HCT116 (cell line): ENCODE data around the gene TNFSF8. TPM values are rescaled to one million over a fixed set of nuclear protein-coding genes. Genes with fewer than 3 reads are reported as not detected.

Source experiments
- ATAC-seq: fragments of 200-7000 bp; cut with Tn5 transposase; 2 replicates; pipeline ENCODE4 v1.9.1; 2020; ENCODE audit warnings: mild to moderate bottlenecking, moderate library complexity
- BruUV-seq: library from RNA; stranded (reverse); fragments of 400-500 nt; replicated peaks from 2 replicates; lab custom pipeline; 2021; lab: Mats Ljungman, UMichigan
- CTCF ChIA-PET: fragments of 300-600 bp; sonication (Branson Sonifier 250); formaldehyde crosslinking; loops from one replicate; lab custom pipeline; 2021; ENCODE audit warnings: antibody characterized with exemption; lab: Charles Lee
- POLR2A ChIA-PET: fragments of 300-600, 350-600 bp; sonication (Branson Sonifier 250); formaldehyde crosslinking; loops from one replicate; lab custom pipeline; 2021; ENCODE audit warnings: antibody characterized with exemption; lab: Charles Lee
- RAD21 ChIA-PET, 2 experiments: fragments of 300-600 bp; sonication (Branson Sonifier 250); formaldehyde crosslinking; loops; one replicate each; lab custom pipeline; 2023; ENCODE audit warnings: low total read pairs in 2 of 2; ENCODE audit not compliant: uncharacterized antibody in 2 of 2, unreplicated experiment in 2 of 2, low non-redundant PET in 1 of 2; lab: Charles Lee
- DNase-seq: peaks from one replicate; pipeline ENCODE4 v3.0.0-alpha.2; 2010; ENCODE audit warnings: low read depth, low spot score
- H2AFZ ChIP-seq: fragments of 200-600 bp; shearing (Covaris generic), sonication (generic); 2 replicates; pipeline ENCODE4 v1.6.1; 2017; ENCODE audit warnings: low read depth, mixed run types, mixed read lengths, antibody characterized with exemption, low read length; ENCODE audit not compliant: poor library complexity, severe bottlenecking
- H3K27ac ChIP-seq: 2 replicates; pipeline ENCODE4 v1.5.1; 2012; ENCODE audit warnings: low read depth, low read length
- H3K27me3 ChIP-seq: fragments of 200-600 bp; sonication (generic); 2 replicates; pipeline ENCODE4 v1.6.1; 2016; ENCODE audit warnings: mixed run types, low read length, mixed read lengths; ENCODE audit not compliant: insufficient read depth
- H3K36me3 ChIP-seq, 2 experiments: fragments of 200-500 bp in 1 of 2; fragments of 200-600 bp in 1 of 2; sonication (Bioruptor generic) in 1 of 2; sonication (generic) in 1 of 2; 2 replicates each; pipeline versions ENCODE4 v1.5.1 to v1.6.1; 2014 to 2016; ENCODE audit warnings: low read length in 2 of 2, inconsistent platforms in 1 of 2, mixed read lengths in 1 of 2, mixed run types in 1 of 2; ENCODE audit not compliant: insufficient read depth in 2 of 2, control insufficient read depth in 1 of 2
- H3K4me1 ChIP-seq, 2 experiments: fragments of 200-600 bp in 1 of 2; sonication (generic) in 1 of 2; 2 replicates each; pipeline versions ENCODE4 v1.5.1 to v1.6.1; 2012 to 2017; ENCODE audit warnings: low read length in 2 of 2, inconsistent platforms in 1 of 2, mild to moderate bottlenecking in 1 of 2, mixed read lengths in 1 of 2, mixed run types in 1 of 2, moderate library complexity in 1 of 2; ENCODE audit not compliant: insufficient read depth in 2 of 2, control insufficient read depth in 1 of 2
- H3K4me2 ChIP-seq: fragments of 200-600 bp; sonication (generic); 2 replicates; pipeline ENCODE4 v1.6.1; 2017; ENCODE audit warnings: mixed run types, low read length, mixed read lengths
- H3K4me3 ChIP-seq, 2 experiments: fragments of 200-600 bp in 1 of 2; sonication (generic) in 1 of 2; replicated peaks in 1 of 2; 2 replicates each; pipeline ENCODE4 v1.5.1; 2011 to 2016; ENCODE audit warnings: low read length in 2 of 2, control low read depth in 1 of 2, low read depth in 1 of 2, mild to moderate bottlenecking in 1 of 2, mixed read lengths in 1 of 2, mixed run types in 1 of 2
- H3K79me2 ChIP-seq: fragments of 200-600 bp; sonication (generic); 2 replicates; pipeline ENCODE4 v1.6.1; 2017; ENCODE audit warnings: mild to moderate bottlenecking, mixed run types, low read length, moderate library complexity, mixed read lengths; ENCODE audit not compliant: insufficient read depth
- H3K9ac ChIP-seq: fragments of 200-600 bp; sonication (generic); 2 replicates; pipeline ENCODE4 v1.6.1; 2016; ENCODE audit warnings: low read length, mixed read lengths
- H3K9me2 ChIP-seq: fragments of 200-600 bp; sonication (generic), shearing (Covaris generic); 2 replicates; pipeline ENCODE4 v1.6.1; 2017; ENCODE audit warnings: mixed run types, mild to moderate bottlenecking, moderate library complexity; ENCODE audit not compliant: insufficient read depth
- H3K9me3 ChIP-seq, 2 experiments: fragments of 200-500 bp in 1 of 2; fragments of 200-600 bp in 1 of 2; sonication (Bioruptor generic) in 1 of 2; sonication (generic) in 1 of 2; 2 replicates each; pipeline ENCODE4 v1.6.1; 2014 to 2017; ENCODE audit warnings: low read length in 2 of 2, mixed read lengths in 2 of 2, inconsistent platforms in 1 of 2, low read depth in 1 of 2, mild to moderate bottlenecking in 1 of 2, mixed run types in 1 of 2, moderate library complexity in 1 of 2; ENCODE audit not compliant: control insufficient read depth in 1 of 2, insufficient read depth in 1 of 2
- H4K20me1 ChIP-seq: fragments of 200-600 bp; sonication (generic), shearing (Covaris generic); 2 replicates; pipeline ENCODE4 v1.6.1; 2017; ENCODE audit warnings: mixed run types, mild to moderate bottlenecking, moderate library complexity; ENCODE audit not compliant: insufficient read depth
- CBX3 ChIP-seq: IDR thresholded peaks from 2 replicates; pipeline ENCODE4 v1.6.1; 2012; ENCODE audit warnings: low read depth
- EGR1 ChIP-seq: IDR thresholded peaks from 2 replicates; pipeline ENCODE4 v1.6.1; 2012; ENCODE audit warnings: low read depth
- EZH2 ChIP-seq: fragments of 200-600 bp; sonication (generic); IDR thresholded peaks from 2 replicates; pipeline ENCODE4 v1.6.1; 2017; ENCODE audit warnings: antibody characterized with exemption, mixed run types
- JUND ChIP-seq: IDR thresholded peaks from 2 replicates; pipeline ENCODE4 v1.6.1; 2012
- POLR2A ChIP-seq: IDR thresholded peaks from 2 replicates; pipeline ENCODE4 v1.7.0; 2011; ENCODE audit warnings: borderline replicate concordance; ENCODE audit not compliant: insufficient read depth, insufficient read length; ENCODE audit errors: extremely low read depth
- POLR2AphosphoS5 ChIP-seq: IDR thresholded peaks from 2 replicates; pipeline ENCODE4 v1.6.1; 2011; ENCODE audit warnings: mild to moderate bottlenecking, low read depth, low read length, moderate library complexity
- SIN3A ChIP-seq: IDR thresholded peaks from 2 replicates; pipeline ENCODE4 v1.6.1; 2012; ENCODE audit warnings: low read depth
- SP1 ChIP-seq: IDR thresholded peaks from 2 replicates; pipeline ENCODE4 v1.6.1; 2012; ENCODE audit warnings: low read depth
- SRF ChIP-seq: IDR thresholded peaks from 2 replicates; pipeline ENCODE4 v1.6.1; 2012; ENCODE audit warnings: low read depth
- YY1 ChIP-seq: IDR thresholded peaks from 2 replicates; pipeline ENCODE4 v1.6.1; 2011; ENCODE audit warnings: low read length, low read depth, moderate library complexity, mild to moderate bottlenecking; ENCODE audit not compliant: insufficient replicate concordance; ENCODE audit errors: extremely low read depth
- ZFX ChIP-seq: fragments of 450-650 bp; IDR thresholded peaks from 2 replicates; pipeline ENCODE4 v1.6.1; 2017
- intact Hi-C: fragments of 100-400 bp; cut with micrococcal nuclease; formaldehyde crosslinking; loops from 2 replicates; pipeline ENCODE4 v1.10.0; 2022
- total RNA-seq: library from RNA; stranded (reverse); gene quantifications from one replicate; pipeline ENCODE4 v1.2.1, GENCODE V29; 2021; ENCODE audit not compliant: unreplicated experiment
- TF ChIP-seq, protein P1 (sequence below): IDR thresholded peaks from 2 replicates; pipeline ENCODE4 v1.6.1; 2012
- TF ChIP-seq, protein P2 (sequence below), 3 experiments: fragments of 200-600 bp in 1 of 3; sonication (generic) in 1 of 3; IDR thresholded peaks in 2 of 3; conservative IDR thresholded peaks in 1 of 3; 2 replicates each; pipeline ENCODE4 v1.5.1; 2012 to 2017; ENCODE audit warnings: low read depth in 2 of 3, low read length in 2 of 3, antibody characterized with exemption in 1 of 3, borderline replicate concordance in 1 of 3, control low read depth in 1 of 3, mild to moderate bottlenecking in 1 of 3, mixed read lengths in 1 of 3, mixed run types in 1 of 3, moderate library complexity in 1 of 3; ENCODE audit not compliant: insufficient read depth in 1 of 3

The TNFSF8 gene
- total RNA-seq, 1 experiment from 2014 or later: not detected

DNA sequence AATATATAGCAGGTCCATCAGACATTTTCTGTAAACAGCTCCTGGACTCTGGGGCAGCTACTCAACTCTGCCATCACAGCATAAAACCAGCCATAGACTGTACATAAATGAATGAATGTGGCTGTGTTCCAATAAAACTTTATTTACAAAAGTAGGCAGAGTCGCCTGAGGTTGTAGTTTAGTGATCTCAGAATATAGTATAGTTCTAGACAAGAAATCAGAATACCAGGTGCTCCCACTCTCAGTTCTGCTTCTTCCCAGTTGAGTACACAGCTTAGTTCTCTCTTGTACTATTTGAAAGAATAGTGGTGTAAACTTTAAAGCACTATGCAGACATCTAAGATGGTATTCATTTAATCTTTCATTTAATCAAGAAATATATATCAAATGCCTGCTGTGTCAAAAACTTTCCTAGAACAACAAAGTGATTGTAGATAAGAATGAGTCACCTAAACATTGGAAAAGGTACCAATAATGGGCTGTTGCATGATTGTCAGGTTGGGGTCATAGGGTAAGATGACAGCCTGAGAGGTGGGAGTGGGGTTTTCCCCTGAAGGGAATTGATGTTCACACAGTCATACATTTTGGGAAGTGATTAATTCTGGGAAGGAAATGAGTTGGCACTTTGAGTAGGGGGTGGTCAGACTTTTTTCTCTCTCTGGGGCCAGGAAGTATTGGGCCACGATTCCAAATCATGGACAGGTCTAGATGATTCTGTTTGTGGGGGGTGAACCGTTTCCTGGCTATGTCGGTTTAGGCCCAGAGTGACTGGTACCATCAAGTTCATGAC lies 37.0 kb downstream of the TNFSF8 start (continued):
- TF ChIP-seq, protein P1, sequence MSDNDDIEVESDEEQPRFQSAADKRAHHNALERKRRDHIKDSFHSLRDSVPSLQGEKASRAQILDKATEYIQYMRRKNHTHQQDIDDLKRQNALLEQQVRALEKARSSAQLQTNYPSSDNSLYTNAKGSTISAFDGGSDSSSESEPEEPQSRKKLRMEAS: no peak
- TF ChIP-seq YY1 (no peak), SIN3A (no peak), SP1 (no peak), JUND (no peak), ZFX (no peak), CBX3 (no peak), POLR2AphosphoS5 (no peak)
- TF ChIP-seq, protein P2, sequence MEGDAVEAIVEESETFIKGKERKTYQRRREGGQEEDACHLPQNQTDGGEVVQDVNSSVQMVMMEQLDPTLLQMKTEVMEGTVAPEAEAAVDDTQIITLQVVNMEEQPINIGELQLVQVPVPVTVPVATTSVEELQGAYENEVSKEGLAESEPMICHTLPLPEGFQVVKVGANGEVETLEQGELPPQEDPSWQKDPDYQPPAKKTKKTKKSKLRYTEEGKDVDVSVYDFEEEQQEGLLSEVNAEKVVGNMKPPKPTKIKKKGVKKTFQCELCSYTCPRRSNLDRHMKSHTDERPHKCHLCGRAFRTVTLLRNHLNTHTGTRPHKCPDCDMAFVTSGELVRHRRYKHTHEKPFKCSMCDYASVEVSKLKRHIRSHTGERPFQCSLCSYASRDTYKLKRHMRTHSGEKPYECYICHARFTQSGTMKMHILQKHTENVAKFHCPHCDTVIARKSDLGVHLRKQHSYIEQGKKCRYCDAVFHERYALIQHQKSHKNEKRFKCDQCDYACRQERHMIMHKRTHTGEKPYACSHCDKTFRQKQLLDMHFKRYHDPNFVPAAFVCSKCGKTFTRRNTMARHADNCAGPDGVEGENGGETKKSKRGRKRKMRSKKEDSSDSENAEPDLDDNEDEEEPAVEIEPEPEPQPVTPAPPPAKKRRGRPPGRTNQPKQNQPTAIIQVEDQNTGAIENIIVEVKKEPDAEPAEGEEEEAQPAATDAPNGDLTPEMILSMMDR (IDR thresholded peaks at IDR 0.05 in 2 of 3, conservative IDR thresholded peaks at IDR 0.05 in 1 of 3; ENCODE audit: borderline replicate concordance in 1 of 3, insufficient read depth in 1 of 3, low read depth in 2 of 3, low read length in 2 of 3): no peak

DNA sequence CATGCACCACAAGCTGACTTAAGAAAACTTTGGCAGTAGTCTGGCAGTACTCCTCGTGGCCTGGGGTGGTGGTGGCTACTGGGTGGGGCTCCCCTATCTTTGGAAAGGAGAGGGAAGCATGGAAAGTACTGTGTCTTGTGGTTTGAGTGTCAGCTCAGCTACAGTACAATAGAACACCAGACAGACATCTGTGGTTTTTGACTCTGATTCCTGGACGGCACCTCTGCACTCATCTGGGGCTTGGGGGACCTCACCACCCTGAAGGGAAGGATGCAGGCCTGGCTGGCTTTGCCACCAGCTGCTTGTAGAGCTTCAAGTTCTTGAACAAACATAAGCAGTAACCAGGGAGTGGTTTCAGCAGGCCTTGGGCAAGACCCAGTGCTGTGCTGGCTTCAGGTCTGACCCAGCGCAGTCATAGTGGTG lies 40.6 kb downstream of the TNFSF8 start:
- Histone ChIP-seq H3K9ac (no peak overlapping the region), H3K4me2 (no peak overlapping the region), H2AFZ (no peak overlapping the region), H4K20me1 (no peaks in the 10 kb centered on the region), H3K4me1 (peaks cover 0 to 3% of the 10 kb centered on the region in 2 experiments; a peak in 1 of 4 replicates), H3K9me3 (no peaks in the 10 kb centered on the region), H3K4me3 (no peak overlapping the region), H3K27me3 (peaks cover 8% of the 10 kb centered on the region; the same call in 1 of the 2 replicates), H3K9me2 (no peaks in the 10 kb centered on the region), H3K27ac (no peak overlapping the region), H3K79me2 (no peaks in the 10 kb centered on the region), H3K36me3 (no peaks in the 10 kb centered on the region)
- ATAC-seq (no peak), DNase-seq (no peak)
- no peak for TF ChIP-seq SRF
- no peak for TF ChIP-seq EZH2
- no peak for TF ChIP-seq POLR2A
- no peak for TF ChIP-seq SP1
- TF ChIP-seq CBX3: no peak
- no peak for TF ChIP-seq JUND
- TF ChIP-seq YY1: no peak
- no peak for TF ChIP-seq EGR1
- no peak for TF ChIP-seq ZFX
- intact Hi-C loops: no loop called here
- no TSS peak for BruUV-seq
- ChIA-PET CTCF (no interaction called here), POLR2A (no interaction called here), RAD21 (no interaction called here)
